Heart left ventricle (tissue), 16 donors: Measurements from ENCODE around the gene FCMR. TPM values are rescaled to one million over a fixed set of nuclear protein-coding genes. Genes with fewer than 3 reads are reported as not detected.

Experiments
- ATAC-seq, 4 donors: fragments of 200-7000 bp; cut with Tn5 transposase; one replicate each; pipeline ENCODE4 v1.9.1; 2020 to 2022; ENCODE audit warnings: moderate library complexity in 4 of 4, mild to moderate bottlenecking in 3 of 4, moderate number of reproducible peaks in 1 of 4
- DNase-seq, 5 donors: peaks; one replicate each; pipeline ENCODE4 v3.0.0-alpha.2; 2020
- H3K27ac ChIP-seq, 12 donors: fragments of 200-600 bp; sonication (generic) in 4 of 12; one replicate each; pipeline versions ENCODE4 v1.5.0 to v1.8.0; 2016 to 2022; ENCODE audit warnings: mild to moderate bottlenecking in 2 of 12
- H3K27me3 ChIP-seq, 9 donors: fragments of 200-600 bp; sonication (generic) in 2 of 9; one replicate each; pipeline versions ENCODE4 v1.5.1 to v1.8.0; 2016 to 2022; ENCODE audit warnings: mild to moderate bottlenecking in 3 of 9
- H3K36me3 ChIP-seq, 9 donors: fragments of 200-600 bp; sonication (generic) in 2 of 9; one replicate each; pipeline versions ENCODE4 v1.5.0 to v1.8.0; 2018 to 2022; ENCODE audit warnings: mild to moderate bottlenecking in 2 of 9
- H3K4me1 ChIP-seq, 12 donors: fragments of 200-600 bp; sonication (generic) in 4 of 12; one replicate each; pipeline versions ENCODE4 v1.5.0 to v1.8.0; 2016 to 2022; ENCODE audit warnings: mild to moderate bottlenecking in 3 of 12
- H3K4me3 ChIP-seq, 12 donors: fragments of 200-600 bp; sonication (generic) in 4 of 12; one replicate each; pipeline versions ENCODE4 v1.5.0 to v1.8.0; 2017 to 2022; ENCODE audit warnings: mild to moderate bottlenecking in 9 of 12, moderate library complexity in 4 of 12
- H3K9me3 ChIP-seq, 12 donors: fragments of 200-600 bp; sonication (generic) in 4 of 12; one replicate each; pipeline versions ENCODE4 v1.5.0 to v1.8.0; 2016 to 2022; ENCODE audit warnings: mild to moderate bottlenecking in 1 of 12
- CTCF ChIP-seq, 12 donors: fragments of 200-600 bp; sonication (generic) in 4 of 12; IDR thresholded peaks; one replicate each; pipeline versions ENCODE4 v1.5.0 to v1.8.0; 2018 to 2022; ENCODE audit warnings: antibody characterized with exemption in 12 of 12, mild to moderate bottlenecking in 5 of 12
- POLR2A ChIP-seq, 2 donors: fragments of 450-650 bp; IDR thresholded peaks; one replicate each; pipeline ENCODE4 v1.6.1; 2017; ENCODE audit warnings: antibody characterized with exemption in 2 of 2, mild to moderate bottlenecking in 2 of 2, moderate library complexity in 2 of 2
- WGBS, 4 donors: extraction: QIAGEN DNeasy Blood & Tissue Kit in 2 of 4; methylation state at CpG; one replicate each; pipeline versions ENCODE4 v1.1.5 to v1.1.7; 2013 to 2018; 5-methylcytosine and 5-hydroxymethylcytosine counted together
- intact Hi-C, 10 donors: fragments of 100-400 bp; cut with DNase I; formaldehyde crosslinking; loops; one replicate each; pipeline versions ENCODE4 v1.11.1 to v1.14.2; 2022
- polyA plus RNA-seq, 2 donors: library from polyadenylated mRNA; stranded (reverse); fragments of 200-250 nt; gene quantifications; one replicate each; pipeline ENCODE4 v1.2.3, GENCODE V29; 2013
- total RNA-seq, 9 donors: library from RNA; depleted of rRNA in 2 of 9; stranded (reverse); fragments of >200 nt in 2 of 9; fragmentation: NEBNext Ultra II Directional in 3 of 9; extraction: Animal tissue kit (Norgen Biotek cat#: 25700) in 3 of 9; gene quantifications; one replicate each; pipeline versions ENCODE4 v1.1.0 to v1.2.4, GENCODE V29; 2016 to 2023
- donor health status: ischemic (EF 13 %, LVEDD 7.1; RV severe dilation, severe dysfunction).
- donor health status: healthy with polysubstance abuse.
- donor health status: DM: no; HTN: yes; CAD: no.
- donor health status: DM: no; HTN: no; CAD: no.
- donor health status: ischemic (EF 25% LVEDD 6.9; RV normal size, moderate dysfunction).
- donor health status: ischemic (EF 25% LVEDD 5.7; RV mildly dilated, moderate dysfunction).
- donor health status: healthy.
- donor health status: DM: yes; HTN: yes; CAD: no.
- donor health status: ischemic (EF 35%, LVEDD 5.7; RV mildly dilated, moderate dysfunction).
- donor health status: nonischemic (EF 11% LVEDD 7.7; RV severe dilation, severe dysfunction).
- donor health status: DM: yes; HTN: yes; CAD: no.
- donor health status: PGD.
- donor health status: ischemic (EF 29% LVEDD 5.4; RV normal size, mild dysfunction).
- donor health status: nonischemic (EF 23%, LVEDD 6.1; RV moderate dilation, normal function).

The FCMR gene
- total and polyA plus RNA-seq, 11 donors: 0.99 to 16.3 (median 3.2) TPM

GRCh38 chr1:206909161-206909882 is 12.4 kb downstream of the FCMR start:
- no peaks in the 10 kb centered on the region for H3K36me3 ChIP-seq
- H3K4me1 ChIP-seq: peaks cover 0 to 35% (median 14%) of the 10 kb centered on the region in 12 donors
- H3K27me3 ChIP-seq: peaks cover 0 to 28% (median 10%) of the 10 kb centered on the region in 9 donors
- intact Hi-C loops: loop anchor here in 2 of 10 donors (10.0 kb wide), 2 partner anchors 95 to 415 kb away; no protein-coding TSS in a partner anchor
- DNase-seq (peak; percentile 27 to 77 (median 54)), ATAC-seq (peak; percentile 33 to 78 (median 62))
- WGBS, 4 donors: 1 to 4% (median 1%) methylated on average over 19 to 69 of the region's 69 CpGs
- TF ChIP-seq POLR2A (IDR thresholded peaks at IDR 0.05): no peak
- no peak for TF ChIP-seq CTCF (IDR thresholded peaks at IDR 0.05)
- peak overlapping the region; percentile 36 to 63 (median 56) for H3K4me3 ChIP-seq
- H3K9me3 ChIP-seq: no peaks in the 10 kb centered on the region
- peak overlapping the region in 6 of 12 donors; percentile 22 to 58 (median 50) for H3K27ac ChIP-seq

GRCh38 chr1:206908038-206908437 is 13.7 kb downstream of the FCMR start:
- Histone ChIP-seq H3K36me3 (no peaks in the 10 kb centered on the region), H3K9me3 (no peaks in the 10 kb centered on the region), H3K4me3 (no peak overlapping the region), H3K27me3 (peaks cover 0 to 28% (median 10%) of the 10 kb centered on the region in 9 donors), H3K4me1 (peaks cover 0 to 35% (median 17%) of the 10 kb centered on the region in 12 donors), H3K27ac (no peak overlapping the region)
- intact Hi-C loops: loop anchor here in 2 of 10 donors (10.0 kb wide), 2 partner anchors 93 to 413 kb away; no protein-coding TSS in a partner anchor
- 94 to 98% (median 96%) methylated on average over 10 of the region's 10 CpGs for WGBS, 4 donors
- no peak for TF ChIP-seq CTCF (IDR thresholded peaks at IDR 0.05)
- no peak for TF ChIP-seq POLR2A (IDR thresholded peaks at IDR 0.05)
- DNase-seq: no peak
- ATAC-seq: no peak

- no peak overlapping the region for H3K27ac ChIP-seq
- H3K27me3 ChIP-seq: peaks cover 0 to 28% (median 10%) of the 10 kb centered on the region in 9 donors
- 80 to 83% (median 82%) methylated on average over 20 to 23 of the region's 23 CpGs for WGBS, 4 donors
- H3K4me1 ChIP-seq: peaks cover 0 to 35% (median 17%) of the 10 kb centered on the region in 12 donors
- intact Hi-C loops: loop anchor here in 3 of 10 donors (2.0 to 10.0 kb wide), 3 partner anchors 43 to 413 kb away; partner anchors contain the start of gene IL20 (in 1 of the 3)
- no peaks in the 10 kb centered on the region for H3K9me3 ChIP-seq
- peak in 1 of 5 donors; percentile 53 for DNase-seq
- no peaks in the 10 kb centered on the region for H3K36me3 ChIP-seq
- TF ChIP-seq CTCF (IDR thresholded peaks at IDR 0.05): peak in 4 of 12 donors; percentile 8 to 25 (median 13)
- no peak for TF ChIP-seq POLR2A (IDR thresholded peaks at IDR 0.05)
- H3K4me3 ChIP-seq: no peak overlapping the region
- ATAC-seq: no peak
These were observed 14.3 kb downstream of the FCMR start for GRCh38 chr1:206907304-206907991.
